Smooth muscle cell of the brain vasculature (primary cell): ENCODE measurements around the gene ITPR2.
"Not testable (repeated sequence)": the region's sequence is repeated elsewhere in the genome, so short reads cannot be mapped to it uniquely, and the experiment has no call there.

Experiments used
- DNase-seq: peaks from one replicate; pipeline ENCODE4 v3.0.0-alpha.2; 2012; ENCODE audit warnings: low read depth, low spot score

ITPR2 gene

GRCh38 chr12:26678697-26679660 is 154.0 kb downstream of the ITPR2 start:
- no peak for DNase-seq

GRCh38 chr12:26671487-26671886 is 161.5 kb downstream of the ITPR2 start:
- not testable (repeated sequence) for DNase-seq

- DNase-seq, result no peak
Measured at GRCh38 chr12:26668847-26669246, 164.1 kb downstream of the ITPR2 start.

GRCh38 chr12:26668230-26668629 is 164.8 kb downstream of the ITPR2 start:
- DNase-seq, result no peak

- no peak for DNase-seq
Measured at GRCh38 chr12:26666286-26666685, 166.7 kb downstream of the ITPR2 start.

GRCh38 chr12:26661399-26661798 is 171.6 kb downstream of the ITPR2 start:
- no peak for DNase-seq

GRCh38 chr12:26659930-26660329 is 173.1 kb downstream of the ITPR2 start:
- DNase-seq, result no peak

- DNase-seq, result no peak
Measured at GRCh38 chr12:26658991-26659390, 174.0 kb downstream of the ITPR2 start.

- no peak for DNase-seq
Measured at GRCh38 chr12:26654623-26655022, 178.4 kb downstream of the ITPR2 start.

GRCh38 chr12:26651566-26652188 is 181.3 kb downstream of the ITPR2 start:
- DNase-seq, result peak; percentile 54

GRCh38 chr12:26651036-26651435 is 182.0 kb downstream of the ITPR2 start:
- DNase-seq, result no peak

GRCh38 chr12:26648999-26649398 is 184.0 kb downstream of the ITPR2 start:
- no peak for DNase-seq

GRCh38 chr12:26648584-26648983 is 184.4 kb downstream of the ITPR2 start:
- peak; percentile 44 for DNase-seq

- no peak for DNase-seq
Measured at GRCh38 chr12:26648066-26648465, 184.9 kb downstream of the ITPR2 start.

- no peak for DNase-seq
Measured at GRCh38 chr12:26647088-26647487, 185.9 kb downstream of the ITPR2 start.

- no peak for DNase-seq
Measured at GRCh38 chr12:26646571-26646970, 186.4 kb downstream of the ITPR2 start.

- DNase-seq, result not testable (repeated sequence)
Measured at GRCh38 chr12:26644376-26644775, 188.6 kb downstream of the ITPR2 start.

- no peak for DNase-seq
Measured at GRCh38 chr12:26643532-26644315, 189.3 kb downstream of the ITPR2 start.

GRCh38 chr12:26642361-26642760 is 190.6 kb downstream of the ITPR2 start:
- DNase-seq, result no peak

GRCh38 chr12:26636710-26637328 is 196.2 kb downstream of the ITPR2 start:
- DNase-seq, result no peak

GRCh38 chr12:26633591-26634210 is 199.3 kb downstream of the ITPR2 start:
- no peak for DNase-seq
